Dermis blood vessel endothelial cell (primary cell): ENCODE data around the gene CDH13. TPM values are rescaled to one million over a fixed set of nuclear protein-coding genes. Genes with fewer than 3 reads are reported as not detected.
A peak's percentile ranks its signal among the peaks of the same experiment; 100 is the strongest.

Source experiments
- DNase-seq: peaks from one replicate; pipeline ENCODE4 v3.0.0; 2010
- total RNA-seq: library from RNA; depleted of rRNA; stranded (reverse); fragments of >200 nt; gene quantifications from 2 replicates; pipeline ENCODE4 v1.2.3, GENCODE V29; 2014

CDH13 gene
- total RNA-seq, 1 donor from 2014 or later, result 135 TPM

DNA sequence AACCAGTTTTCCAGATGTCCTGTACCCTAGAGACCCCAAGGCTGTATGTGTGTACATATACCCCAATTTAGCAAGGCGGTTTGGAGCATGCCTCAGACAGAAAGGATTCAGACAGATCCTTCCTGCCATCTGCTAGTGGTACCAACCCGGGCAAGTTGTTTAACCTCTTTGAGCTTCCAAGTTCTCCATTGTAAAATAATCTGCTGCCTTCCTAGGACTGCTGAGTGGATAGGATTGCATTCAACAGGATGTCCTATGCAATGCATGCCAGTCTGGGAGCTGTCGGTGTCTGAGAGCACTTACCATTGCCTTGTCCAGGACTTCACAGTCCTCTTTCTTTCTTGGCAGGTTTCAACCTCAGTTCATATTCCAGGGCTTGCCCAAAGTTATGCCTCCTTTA is 1.9 kb downstream of the CDH13 start:
- peak; percentile 48 for DNase-seq

DNA sequence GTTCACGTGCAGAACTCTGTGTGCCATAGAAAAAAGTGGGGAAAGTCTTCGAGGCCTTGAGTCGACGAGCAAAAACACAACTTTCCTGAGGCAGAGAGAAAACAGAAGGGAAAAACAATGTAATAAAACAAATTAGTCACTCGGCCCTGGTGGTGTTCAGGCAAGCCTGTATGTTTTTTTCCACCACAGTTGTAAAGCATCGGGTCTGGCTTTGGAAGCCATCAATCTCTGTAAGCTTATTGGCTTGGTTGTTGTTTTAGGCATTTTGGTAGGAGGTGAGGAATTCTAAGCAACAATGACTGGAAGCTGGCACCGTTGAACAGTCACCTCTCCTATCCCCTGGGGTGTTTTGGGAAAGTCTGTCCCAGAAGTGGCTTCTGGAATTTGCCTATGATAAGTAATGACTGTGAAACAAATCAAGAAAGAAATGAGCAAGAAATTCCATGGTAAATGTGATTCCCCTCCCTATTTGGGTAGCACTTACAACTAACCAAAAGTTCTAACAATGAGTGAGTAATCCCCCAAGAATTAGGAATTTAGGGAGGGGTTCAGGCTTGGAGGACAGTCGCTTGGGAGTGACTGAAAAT is 2.8 kb downstream of the CDH13 start:
- peak; percentile 76 for DNase-seq

DNA sequence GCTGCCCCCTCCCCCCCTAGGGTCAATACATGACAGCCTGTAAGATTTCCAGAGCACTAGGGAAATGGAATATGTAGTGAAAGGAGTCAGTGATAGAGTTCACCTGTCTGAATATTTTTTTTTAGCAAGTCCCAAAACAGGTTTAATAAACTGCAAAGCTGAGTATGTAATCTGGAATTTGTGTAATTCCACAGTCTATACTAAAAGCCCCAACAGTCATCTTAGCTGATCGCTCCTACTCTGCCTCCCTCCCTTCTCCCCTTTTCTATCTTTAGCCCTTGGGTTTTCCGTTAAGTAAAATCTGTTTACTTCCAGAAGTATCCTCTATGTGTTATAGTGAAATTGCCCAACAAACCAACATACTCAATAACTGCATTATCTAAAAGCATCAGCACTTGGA is 3.5 kb downstream of the CDH13 start:
- DNase-seq, result no peak

DNA sequence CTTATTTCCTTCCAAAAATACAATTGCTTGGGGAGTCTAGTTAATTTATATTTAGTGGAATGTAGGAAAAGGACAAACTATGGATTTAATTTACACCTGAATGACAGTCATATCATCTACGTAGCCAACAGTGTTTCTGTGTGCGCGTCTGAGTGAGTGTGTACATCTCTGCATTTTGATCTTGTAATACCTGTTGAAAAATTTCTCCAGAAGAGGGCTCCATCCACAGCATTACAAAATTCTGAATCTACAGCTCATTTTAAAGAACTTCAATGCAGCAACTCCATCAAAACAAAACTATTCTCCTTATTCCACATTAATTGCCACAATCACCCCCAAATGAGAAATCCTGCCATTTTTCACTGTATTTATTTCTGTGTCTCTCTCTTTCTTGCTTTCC is 3.9 kb downstream of the CDH13 start:
- DNase-seq, result peak; percentile 62

DNA sequence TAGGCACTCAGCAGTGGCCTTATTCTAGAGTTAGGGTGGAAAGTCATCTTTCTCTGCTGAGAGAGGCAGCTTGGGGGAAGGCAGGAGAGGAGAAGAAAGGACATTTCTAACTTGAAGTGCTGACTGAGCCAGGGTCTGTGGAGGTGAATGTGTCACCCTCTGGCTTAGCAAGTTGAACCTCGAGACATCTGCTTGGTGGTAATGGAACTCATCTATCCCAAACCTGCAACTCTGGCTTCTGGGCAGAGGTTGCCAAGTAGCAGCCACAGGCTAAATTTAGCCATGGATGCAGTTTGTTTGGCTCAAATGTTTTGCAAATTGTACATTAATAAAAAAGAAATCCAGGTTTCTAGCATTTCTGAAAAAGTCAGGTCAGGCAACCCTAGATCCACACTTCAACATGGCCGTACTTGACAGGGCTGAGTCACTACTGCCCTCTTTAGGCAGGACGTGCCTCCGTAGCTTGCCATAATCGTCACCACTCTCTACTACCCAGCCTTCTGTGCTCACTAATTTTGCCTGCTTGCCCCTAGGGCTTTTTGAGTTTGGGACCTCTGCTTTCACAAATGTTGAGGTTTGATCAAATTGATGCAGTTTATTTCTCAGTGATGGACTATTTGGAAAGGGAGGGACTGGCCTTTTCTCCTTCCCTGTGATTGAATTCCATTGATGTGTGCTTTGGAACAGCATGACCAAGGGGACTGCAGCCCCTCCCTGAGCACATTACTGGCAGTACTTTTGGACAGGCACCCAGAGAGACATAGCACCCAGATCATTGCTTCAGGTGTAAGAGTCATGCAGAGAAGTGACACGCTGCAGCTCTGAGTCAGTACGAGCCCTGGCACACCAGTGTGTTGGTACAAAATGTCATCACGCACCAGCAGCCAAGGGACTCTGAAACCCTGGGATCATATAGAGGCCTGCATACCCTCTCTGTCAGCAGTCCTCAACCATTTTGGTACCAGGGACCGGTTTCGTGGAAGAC is 5.2 kb downstream of the CDH13 start:
- peak; percentile 61 for DNase-seq

DNA sequence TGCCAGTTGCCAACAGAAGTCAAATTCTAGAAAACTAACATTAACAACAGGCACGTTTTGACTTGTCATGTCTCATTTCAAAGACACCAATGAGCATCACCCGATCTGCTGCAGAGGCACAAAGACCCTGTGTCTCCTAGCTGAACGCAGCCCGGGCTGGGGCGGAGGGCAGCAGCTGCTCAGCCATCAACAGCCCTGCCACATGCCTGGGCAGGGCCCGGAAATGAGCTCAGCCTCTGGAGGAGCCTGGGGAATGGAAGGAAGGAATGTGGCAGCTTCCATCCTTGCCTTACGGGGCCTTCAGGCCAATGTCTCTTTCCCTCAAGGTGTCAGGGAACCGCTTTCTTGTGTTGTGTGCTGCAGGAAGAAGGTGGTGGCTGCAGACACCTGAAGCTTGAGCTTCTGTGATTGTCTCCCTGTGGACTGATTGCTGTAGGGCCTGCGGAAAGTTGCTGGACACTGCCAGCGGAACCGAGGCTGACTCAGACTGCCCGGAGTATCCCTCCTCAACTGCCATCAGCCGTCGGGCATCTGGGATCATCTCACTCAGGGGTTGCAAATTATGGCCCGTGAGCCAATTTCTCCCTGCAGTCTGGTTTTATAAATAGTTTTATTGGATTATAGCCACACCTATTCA is 7.3 kb downstream of the CDH13 start:
- peak; percentile 73 for DNase-seq

DNA sequence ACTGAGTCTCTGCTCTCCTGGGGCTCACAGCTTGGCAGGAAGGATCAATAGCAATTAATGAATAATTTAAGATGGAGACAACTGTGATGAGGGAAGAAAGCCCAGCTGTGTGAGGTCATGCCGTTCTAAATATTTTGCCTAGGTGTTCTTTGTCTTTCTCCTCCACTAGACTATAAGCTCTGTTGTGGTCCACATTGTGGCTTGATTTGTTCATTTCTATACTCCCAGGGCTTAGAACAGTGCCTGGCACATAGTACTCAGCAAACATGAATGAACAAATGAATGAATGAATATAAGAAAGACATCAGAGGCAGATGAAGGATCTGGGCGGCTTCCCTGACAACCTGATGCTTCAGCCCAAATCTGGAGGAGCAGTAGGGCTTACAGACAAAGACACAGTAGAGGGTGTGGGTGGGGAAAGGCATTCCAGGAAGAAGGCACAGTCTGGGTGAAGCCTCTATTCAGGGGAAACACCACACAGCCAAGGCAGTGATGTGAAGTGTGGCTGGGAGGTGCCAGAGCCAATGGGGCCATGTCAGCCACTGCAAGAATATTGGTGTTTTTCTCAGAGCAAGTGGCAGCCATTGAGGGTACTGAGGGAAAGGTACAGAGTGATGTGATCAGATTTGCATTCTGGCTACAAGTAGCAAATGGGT is 8.3 kb downstream of the CDH13 start:
- no peak for DNase-seq

DNA sequence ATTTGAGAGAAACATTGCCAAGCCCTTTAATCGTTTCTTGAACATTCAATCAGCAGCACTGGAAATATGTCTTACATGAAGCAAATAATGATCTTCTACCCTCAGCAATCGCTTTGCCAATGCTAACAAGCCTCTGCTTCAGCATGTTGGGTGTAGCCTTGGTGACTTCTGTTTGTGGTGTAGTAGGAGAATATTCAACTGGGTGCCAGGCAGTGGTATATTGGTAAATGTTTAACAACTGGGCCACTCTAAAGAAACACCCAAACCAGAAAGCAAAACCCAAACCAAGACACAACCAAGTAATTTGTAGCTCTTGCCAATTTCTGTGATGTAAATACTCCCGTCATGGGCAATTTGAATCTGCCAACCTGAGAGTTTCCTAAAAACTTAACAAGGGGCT is 9.7 kb downstream of the CDH13 start:
- no peak for DNase-seq

DNA sequence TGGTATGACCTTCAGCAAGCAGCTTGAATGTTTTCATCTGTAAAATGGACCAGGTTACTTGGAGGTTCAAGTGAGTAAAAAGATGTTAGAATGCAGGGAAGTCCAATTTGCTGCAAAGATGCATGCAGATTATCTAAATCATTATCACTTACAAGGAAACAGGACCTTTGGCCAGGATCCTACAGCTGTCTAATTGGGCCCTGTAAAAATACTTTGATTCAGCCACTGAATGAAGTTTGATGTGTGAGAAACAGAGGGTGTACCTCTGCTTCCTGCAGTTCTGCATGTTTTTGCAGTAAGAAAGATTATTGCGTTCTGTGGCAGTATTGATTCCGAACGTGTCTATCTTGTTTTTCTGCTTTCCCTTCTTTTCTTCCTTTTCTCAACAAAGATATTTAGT is 10.2 kb downstream of the CDH13 start:
- no peak for DNase-seq

DNA sequence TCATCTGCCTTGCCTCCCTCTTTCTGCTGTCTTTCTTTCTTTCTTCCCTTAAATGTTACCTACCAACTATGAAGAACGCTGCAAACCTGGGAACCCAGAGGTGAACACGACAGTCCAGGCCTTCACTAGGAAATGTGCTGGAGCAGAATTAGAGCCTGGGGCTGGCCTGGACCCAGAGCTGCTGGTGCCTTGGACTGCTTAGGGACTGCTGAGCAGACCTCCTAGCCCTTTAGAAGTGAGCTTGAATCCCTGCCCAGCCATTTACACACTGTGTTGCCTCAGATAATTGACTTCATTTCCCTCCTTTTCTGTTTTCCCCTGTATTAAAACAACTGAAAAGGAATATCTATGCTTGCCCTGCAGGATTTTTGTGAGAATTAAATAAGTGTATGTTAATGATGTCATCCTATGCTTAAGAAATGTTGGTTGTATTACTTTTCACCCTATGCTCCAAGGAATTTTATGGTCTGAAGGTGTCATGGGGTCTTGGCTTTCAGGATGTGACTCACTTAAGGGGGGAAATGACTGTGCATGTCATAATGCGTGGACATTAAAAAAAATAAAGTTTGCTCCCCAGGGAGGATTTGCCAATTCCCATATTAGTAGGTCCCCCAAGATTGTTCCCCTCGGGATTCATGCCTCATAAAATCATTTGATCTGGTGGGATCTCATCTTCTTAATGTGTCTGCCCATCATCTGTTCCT is 11.5 kb downstream of the CDH13 start:
- peak; percentile 94 for DNase-seq

DNA sequence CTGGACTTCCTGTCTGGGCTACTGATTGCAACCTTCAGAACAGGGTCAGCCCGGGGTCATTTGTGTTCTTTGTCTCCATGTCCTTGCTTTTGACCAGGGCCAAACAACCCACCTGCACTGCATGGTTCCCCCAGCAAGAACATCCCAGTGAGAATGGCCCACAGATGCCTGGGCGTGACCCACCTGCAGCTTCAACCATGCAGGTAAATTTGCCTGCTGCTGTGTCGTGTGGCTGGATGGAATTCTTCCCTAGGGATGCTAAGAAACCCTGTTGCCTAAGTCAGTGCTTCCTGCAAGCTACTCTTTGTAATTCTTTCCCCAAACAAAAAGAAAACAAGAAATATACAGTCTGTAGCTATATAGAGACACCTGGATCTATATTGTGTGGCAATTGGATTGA is 12.5 kb downstream of the CDH13 start:
- peak; percentile 28 for DNase-seq

DNA sequence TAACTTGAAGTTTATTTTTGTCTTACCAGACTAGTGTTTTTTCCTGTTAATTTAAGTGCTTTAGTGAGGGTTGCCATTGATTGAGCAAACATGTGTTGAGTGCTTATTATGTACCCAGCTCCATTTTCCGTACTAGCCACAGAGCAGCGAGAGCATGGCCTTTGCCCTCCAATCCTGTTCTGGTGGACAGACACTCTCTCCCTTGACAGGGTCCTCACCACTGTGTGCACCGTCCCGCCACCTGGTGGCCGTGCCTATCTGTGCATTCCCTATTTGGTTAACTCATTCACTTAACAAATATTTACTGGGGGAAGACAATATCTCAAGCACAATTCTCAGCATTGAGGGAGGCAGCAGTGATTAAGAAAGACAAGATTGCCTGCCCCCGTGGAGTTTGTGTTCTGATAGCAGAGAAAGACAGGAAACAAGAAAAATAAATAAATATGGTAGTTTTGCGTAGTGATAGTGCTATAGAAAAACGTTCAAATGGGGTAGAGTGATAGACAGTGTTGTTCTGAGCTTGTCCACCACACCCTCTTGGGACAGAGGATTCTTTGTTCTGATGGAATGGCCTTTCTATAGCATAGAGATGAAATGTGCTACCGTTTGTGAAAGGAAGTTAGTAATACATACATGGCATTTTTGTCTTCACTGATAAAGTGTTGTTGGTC is 13.0 kb downstream of the CDH13 start:
- DNase-seq, result peak; percentile 87

DNA sequence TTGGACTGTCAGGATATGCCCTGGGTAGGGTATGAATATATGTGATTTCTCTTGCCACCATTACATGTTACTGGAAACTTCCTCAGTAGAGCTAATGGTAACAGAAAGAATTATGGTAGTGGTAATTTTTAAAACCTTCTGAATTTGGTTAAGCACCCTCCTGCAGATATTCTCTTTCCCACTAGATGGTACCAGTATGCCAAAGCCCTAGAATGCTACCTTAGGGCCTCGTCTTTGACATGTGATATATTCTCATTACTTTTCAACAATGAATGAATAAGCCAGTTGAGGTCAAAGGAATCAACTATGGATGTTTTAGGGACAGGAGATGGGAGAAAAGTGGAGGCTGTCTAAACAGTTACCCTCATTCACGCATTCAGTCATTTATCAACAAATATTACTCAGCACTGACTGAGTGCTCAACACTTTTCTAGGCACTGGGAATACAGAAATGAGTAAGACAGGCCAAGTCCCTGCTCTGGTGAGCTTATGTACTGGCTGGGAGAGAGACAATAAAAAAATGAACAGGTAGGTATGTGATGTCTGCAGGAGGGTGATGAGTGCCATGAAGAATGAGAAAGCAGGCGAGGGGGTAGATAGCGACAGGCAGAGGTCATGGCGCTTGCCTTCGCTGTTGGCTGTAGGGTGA is 14.7 kb downstream of the CDH13 start:
- peak; percentile 74 for DNase-seq

DNA sequence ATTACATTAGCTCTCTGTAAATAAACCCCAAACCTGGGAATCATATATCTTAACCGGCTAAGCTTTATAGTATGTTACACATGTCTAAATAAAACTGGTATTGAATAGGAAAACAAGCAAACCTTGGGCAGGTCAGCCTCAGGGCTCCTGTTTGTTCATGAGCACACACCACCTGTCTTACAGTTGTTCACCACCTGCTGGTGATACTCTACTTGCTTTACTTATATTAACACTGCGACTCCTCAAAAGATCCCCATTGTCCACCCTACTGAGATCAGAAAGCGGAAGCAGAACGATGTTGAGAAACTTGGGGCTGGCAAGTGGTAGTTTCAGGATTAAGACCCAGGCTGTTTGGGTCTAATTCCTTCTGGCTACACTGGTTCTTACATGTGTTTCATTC is 16.4 kb downstream of the CDH13 start:
- DNase-seq, result no peak

DNA sequence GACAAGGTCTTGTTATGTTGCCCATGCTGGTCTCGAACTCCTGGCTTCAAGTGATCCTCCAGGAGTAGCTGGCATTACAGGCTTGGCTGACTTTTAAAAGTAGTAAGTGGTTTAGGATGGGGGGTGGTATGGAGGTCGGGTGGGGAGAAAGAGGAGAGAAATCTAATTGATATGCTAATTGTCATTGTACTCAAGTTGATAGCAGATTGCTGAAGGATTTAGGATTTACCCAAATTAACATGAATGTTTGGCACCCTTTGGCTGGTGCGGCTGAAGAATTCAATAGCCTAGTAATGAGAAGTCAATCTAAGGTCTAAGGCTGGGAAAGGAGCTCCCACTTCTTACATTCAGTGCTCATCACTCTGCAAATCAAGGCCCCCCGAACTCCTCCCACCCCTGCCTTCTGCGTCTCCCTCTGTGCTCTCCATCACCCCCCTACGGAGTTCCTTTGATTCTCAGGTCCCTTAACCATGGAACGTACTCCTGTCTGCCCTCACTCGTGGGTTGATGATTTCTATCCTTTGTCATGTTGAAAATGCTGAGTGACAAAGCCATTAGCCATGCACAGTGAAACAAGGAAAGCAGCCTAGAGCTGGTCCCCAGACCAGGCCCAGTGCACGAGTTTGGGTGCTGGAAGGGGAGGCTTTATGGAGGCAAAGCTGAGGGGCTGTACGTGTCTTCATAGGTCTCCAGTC is 17.3 kb downstream of the CDH13 start:
- no peak for DNase-seq

DNA sequence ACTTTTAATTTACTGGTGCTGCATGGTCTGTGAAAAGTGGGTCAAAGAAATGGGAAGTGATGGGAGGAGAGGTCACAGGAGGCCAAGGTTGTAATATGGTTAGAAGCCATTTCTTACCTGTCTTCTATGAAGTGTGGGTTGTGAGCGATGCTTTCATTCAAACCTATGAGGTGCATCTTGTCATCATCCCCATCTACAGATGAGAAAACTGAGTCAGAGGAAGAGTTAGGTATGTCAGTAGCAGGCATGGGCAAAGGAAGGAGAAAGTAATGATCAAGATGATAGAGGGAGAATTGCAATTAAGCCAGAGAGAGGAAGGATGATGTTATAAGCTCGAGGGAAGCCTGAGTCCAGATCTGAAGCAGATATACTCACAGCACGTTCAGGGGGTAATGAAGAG is 19.7 kb downstream of the CDH13 start:
- DNase-seq, result no peak

DNA sequence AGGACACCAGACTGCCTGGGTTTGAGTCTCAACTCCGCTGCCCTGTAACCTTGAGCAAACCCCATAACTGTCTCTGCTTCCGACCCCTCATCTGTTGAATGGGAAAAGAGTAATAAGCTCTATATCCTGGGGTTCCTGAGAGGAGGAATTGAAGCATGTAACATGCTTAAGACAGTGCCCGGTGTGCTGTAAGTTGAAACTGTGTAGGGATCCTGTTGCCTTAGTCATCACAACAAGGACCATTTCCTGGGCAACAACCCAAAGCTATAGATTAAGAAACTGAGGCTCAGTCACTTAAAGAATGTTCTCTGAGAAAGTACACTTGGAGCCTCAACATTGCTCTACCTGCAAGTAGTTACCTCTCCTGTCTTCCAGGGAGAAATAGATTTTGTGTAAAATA is 23.0 kb downstream of the CDH13 start:
- DNase-seq, result no peak

DNA sequence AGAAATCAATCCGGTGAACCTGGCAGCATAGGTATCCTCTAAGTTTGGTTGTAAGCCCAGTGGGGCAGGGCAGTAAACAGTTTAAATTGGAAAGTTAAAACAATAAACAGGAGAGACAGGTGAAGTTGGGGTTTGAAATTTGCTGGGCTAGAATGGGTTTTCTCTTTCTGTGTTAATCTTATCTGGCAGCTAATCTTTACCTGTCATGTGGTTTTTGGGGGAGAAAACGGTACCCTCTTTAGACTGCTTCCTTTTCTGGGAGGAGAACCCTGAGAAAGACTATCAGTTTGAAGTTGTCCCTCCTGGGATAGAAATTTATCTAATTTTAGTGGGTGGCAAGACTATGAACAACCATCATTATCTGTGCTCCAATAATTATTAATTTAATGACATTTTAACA is 24.0 kb downstream of the CDH13 start:
- no peak for DNase-seq

DNA sequence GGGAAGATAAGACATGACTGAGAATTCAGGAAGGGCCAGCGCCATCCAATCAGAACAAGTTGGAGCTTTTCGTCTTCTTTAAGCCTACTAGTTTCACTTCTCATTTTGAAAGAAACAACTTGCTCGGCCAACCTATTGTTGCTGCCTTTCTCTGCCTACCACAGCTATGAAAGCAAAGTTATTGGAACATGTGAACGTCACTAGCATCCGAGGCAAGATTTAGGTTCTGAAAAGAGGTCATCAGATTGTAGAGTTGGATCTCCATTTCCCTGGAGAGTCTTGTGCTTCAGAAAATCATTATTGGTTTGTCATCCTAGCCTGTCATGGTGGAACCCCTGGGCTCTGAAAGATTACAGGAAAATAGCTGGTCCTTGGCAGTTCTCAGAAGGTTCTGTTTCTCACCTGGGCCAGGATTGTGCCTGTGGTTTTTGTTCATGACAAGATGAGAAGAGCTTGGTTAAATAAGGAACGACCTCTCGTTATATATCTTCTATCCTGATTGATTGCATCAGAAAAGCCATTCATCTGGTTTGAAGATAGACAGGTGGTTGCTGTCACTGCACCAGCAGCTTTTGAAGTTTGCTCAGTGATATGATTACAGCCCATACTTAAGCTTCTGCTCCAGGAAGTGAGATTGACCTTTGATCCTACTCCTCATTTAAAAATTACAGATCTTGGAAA is 25.3 kb downstream of the CDH13 start:
- DNase-seq, result no peak

DNA sequence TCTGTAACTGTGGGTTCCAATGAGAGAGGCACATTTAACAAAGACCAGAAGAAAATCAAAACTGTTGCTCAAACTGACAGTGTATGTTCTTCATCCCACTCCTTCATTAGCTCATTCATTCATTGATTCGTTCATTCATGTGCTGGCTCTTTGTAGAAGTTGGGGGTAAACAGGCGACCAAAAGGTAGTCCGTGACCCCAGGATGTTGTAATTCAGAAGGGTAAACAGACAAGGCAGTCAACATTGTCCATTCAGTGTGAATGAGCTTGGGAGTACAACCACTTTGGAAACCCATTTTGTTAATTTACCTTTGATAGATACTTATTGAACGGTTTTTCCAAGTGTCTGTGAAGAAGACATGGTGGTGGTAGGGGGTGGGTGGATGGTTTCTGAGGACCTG is 26.1 kb downstream of the CDH13 start:
- DNase-seq, result no peak
